Thyroid gland (tissue), 4 donors: ENCODE data around the gene PEA15.

ENCODE experiments used
- CTCF ChIP-seq, 6 experiments: fragments of 200-600 bp in 3 of 6; fragments of 450-650 bp in 3 of 6; sonication (generic) in 3 of 6; IDR thresholded peaks; one replicate each; pipeline ENCODE4 v1.5.1; 2016 to 2019; ENCODE audit warnings: antibody characterized with exemption in 6 of 6, mild to moderate bottlenecking in 2 of 6, inconsistent platforms in 1 of 6, moderate library complexity in 1 of 6
- POLR2A ChIP-seq, 2 donors: fragments of 450-650 bp; IDR thresholded peaks; one replicate each; pipeline ENCODE4 v1.6.1; 2017; ENCODE audit warnings: antibody characterized with exemption in 2 of 2, mild to moderate bottlenecking in 2 of 2, moderate library complexity in 1 of 2

- TF ChIP-seq POLR2A (IDR thresholded peaks at IDR 0.05) = no peak
- TF ChIP-seq CTCF (IDR thresholded peaks at IDR 0.05) = no peak
Measured at GRCh38 chr1:160224606-160225005, 19.4 kb downstream of the PEA15 start.
